ELR (cell line): ENCODE data around the gene RAB43.
"Not testable (repeated sequence)": the region's sequence is repeated elsewhere in the genome, so short reads cannot be mapped to it uniquely, and the experiment has no call there.

ENCODE experiments used
- DNase-seq: peaks from one replicate; pipeline ENCODE4 v3.0.0-alpha.2; 2015; ENCODE audit warnings: low read depth

Gene RAB43

GRCh38 chr3:129121792-129122411, at the start of gene RAB43:
RAB43 (minus strand) TSS chr3:129121804; CDS start chr3:129121489, 315 bp downstream.
- DNase-seq, result peak; percentile 86

GRCh38 chr3:129166579-129167332, 45.2 kb upstream of the RAB43 start:
- no peak for DNase-seq

GRCh38 chr3:129165594-129165993, 44.0 kb upstream of the RAB43 start:
- not testable (repeated sequence) for DNase-seq

GRCh38 chr3:129164500-129164899, 42.9 kb upstream of the RAB43 start:
- DNase-seq, result no peak

GRCh38 chr3:129162729-129163579, 41.4 kb upstream of the RAB43 start:
- peak; percentile 44 for DNase-seq

GRCh38 chr3:129161860-129162271, 40.3 kb upstream of the RAB43 start:
- DNase-seq, result peak; percentile 55

- peak; percentile 99 for DNase-seq
These were observed 39.6 kb upstream of the RAB43 start, which contains the start of gene ISY1 for GRCh38 chr3:129160891-129161859. ISY1 (minus strand) TSS chr3:129161063; CDS start chr3:129160975, 88 bp downstream.

- no peak for DNase-seq
These were observed 23.2 kb upstream of the RAB43 start for GRCh38 chr3:129144786-129145185.

GRCh38 chr3:129141011-129141410, 19.4 kb upstream of the RAB43 start:
- not testable (repeated sequence) for DNase-seq

GRCh38 chr3:129139911-129140310, 18.3 kb upstream of the RAB43 start:
- DNase-seq, result no peak

GRCh38 chr3:129136275-129136674, 14.7 kb upstream of the RAB43 start:
- DNase-seq, result not testable (repeated sequence)

GRCh38 chr3:129132097-129132866, 10.7 kb upstream of the RAB43 start:
- DNase-seq, result no peak

GRCh38 chr3:129131465-129132088, 10.0 kb upstream of the RAB43 start:
- no peak for DNase-seq

GRCh38 chr3:129130291-129130813, 8.7 kb upstream of the RAB43 start:
- no peak for DNase-seq

- DNase-seq, result no peak
These were observed 7.0 kb upstream of the RAB43 start for GRCh38 chr3:129128357-129129155.

GRCh38 chr3:129126726-129127280, 5.2 kb upstream of the RAB43 start:
- no peak for DNase-seq

GRCh38 chr3:129123314-129124060, 1.9 kb upstream of the RAB43 start:
- no peak for DNase-seq
